ENCODE measurements around the gene PRICKLE2. TPM values are rescaled to one million over a fixed set of nuclear protein-coding genes. Genes with fewer than 3 reads are reported as not detected.

The PRICKLE2 gene
- polyA plus RNA-seq, 3 donors = not detected

DNA sequence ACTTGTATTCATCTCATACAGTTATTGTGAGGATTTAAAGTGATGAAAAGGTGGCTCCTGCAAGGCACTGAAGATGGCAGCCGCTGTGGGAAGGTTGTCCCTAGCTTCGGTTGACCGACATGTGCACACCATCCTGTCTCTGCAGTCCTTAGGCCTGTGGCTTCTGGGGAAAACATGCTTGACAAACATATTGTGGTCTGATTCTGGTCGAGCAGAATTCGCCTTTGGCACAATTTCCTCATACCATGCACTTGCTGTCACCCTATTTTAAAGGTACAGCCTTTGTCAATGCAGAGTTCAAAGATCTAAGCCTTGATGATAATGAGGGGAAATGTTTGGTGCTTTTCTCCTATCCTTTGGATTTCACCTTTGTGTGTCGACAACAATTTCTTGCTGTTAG is 50.9 kb downstream of the PRICKLE2 start:
- H3K4me3 Mint-ChIP-seq = no peak overlapping the region
- intact Hi-C loops (cut with micrococcal nuclease) = no loop called here
- Histone ChIP-seq H3K27ac (ENCODE audit: low read depth in 1 of 2, low read length in 2 of 2) (no peak overlapping the region), H2AFZ (ENCODE audit: insufficient read depth, low read depth, low read length, poor library complexity, severe bottlenecking) (no peak overlapping the region), H3K4me3 (replicated peaks in 1 of 3; ENCODE audit: low read depth in 2 of 3, low read length in 3 of 3) (no peak overlapping the region), H4K20me1 (ENCODE audit: insufficient read depth, low read length) (no peaks in the 10 kb centered on the region), H3K79me2 (ENCODE audit: insufficient read depth, low read length) (no peaks in the 10 kb centered on the region), H3K4me1 (ENCODE audit: control insufficient read depth in 1 of 2, insufficient read depth in 2 of 2, low read length in 2 of 2) (no peaks in the 10 kb centered on the region), H3K9ac (ENCODE audit: insufficient read depth, low read length, poor library complexity, severe bottlenecking) (no peak overlapping the region), H3K9me3 (replicated peaks in 1 of 2; ENCODE audit: control insufficient read depth in 1 of 2, insufficient read depth in 1 of 2, low read length in 2 of 2) (peaks cover 0 to 5% of the 10 kb centered on the region in 2 donors), H3K4me2 (replicated peaks; ENCODE audit: extremely low read depth, low read length, poor library complexity, severe bottlenecking) (no peak overlapping the region), H3K36me3 (replicated peaks in 1 of 2; ENCODE audit: control insufficient read depth in 1 of 2, insufficient read depth in 2 of 2, low read length in 2 of 2) (no peaks in the 10 kb centered on the region), H3K27me3 (ENCODE audit: control insufficient read depth in 2 of 2, insufficient read depth in 2 of 2, low read length in 2 of 2) (no peaks in the 10 kb centered on the region)
- no peak for DNase-seq
- no peaks in the 10 kb centered on the region for H3K4me1 Mint-ChIP-seq
- no peak overlapping the region for H3K27ac Mint-ChIP-seq
- H3K9me3 Mint-ChIP-seq = peaks cover 0 to 6% (median 2%) of the 10 kb centered on the region in 7 donors
- TF ChIP-seq, protein P1, sequence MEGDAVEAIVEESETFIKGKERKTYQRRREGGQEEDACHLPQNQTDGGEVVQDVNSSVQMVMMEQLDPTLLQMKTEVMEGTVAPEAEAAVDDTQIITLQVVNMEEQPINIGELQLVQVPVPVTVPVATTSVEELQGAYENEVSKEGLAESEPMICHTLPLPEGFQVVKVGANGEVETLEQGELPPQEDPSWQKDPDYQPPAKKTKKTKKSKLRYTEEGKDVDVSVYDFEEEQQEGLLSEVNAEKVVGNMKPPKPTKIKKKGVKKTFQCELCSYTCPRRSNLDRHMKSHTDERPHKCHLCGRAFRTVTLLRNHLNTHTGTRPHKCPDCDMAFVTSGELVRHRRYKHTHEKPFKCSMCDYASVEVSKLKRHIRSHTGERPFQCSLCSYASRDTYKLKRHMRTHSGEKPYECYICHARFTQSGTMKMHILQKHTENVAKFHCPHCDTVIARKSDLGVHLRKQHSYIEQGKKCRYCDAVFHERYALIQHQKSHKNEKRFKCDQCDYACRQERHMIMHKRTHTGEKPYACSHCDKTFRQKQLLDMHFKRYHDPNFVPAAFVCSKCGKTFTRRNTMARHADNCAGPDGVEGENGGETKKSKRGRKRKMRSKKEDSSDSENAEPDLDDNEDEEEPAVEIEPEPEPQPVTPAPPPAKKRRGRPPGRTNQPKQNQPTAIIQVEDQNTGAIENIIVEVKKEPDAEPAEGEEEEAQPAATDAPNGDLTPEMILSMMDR (IDR thresholded peaks at IDR 0.05) = no peak
- H3K27me3 Mint-ChIP-seq (ENCODE audit: low read depth in 3 of 3) = no peaks in the 10 kb centered on the region
- no peaks in the 10 kb centered on the region for H3K36me3 Mint-ChIP-seq
- WGBS (ENCODE audit: insufficient coverage) = 100% methylated on average over 3 of the region's 6 CpGs

DNA sequence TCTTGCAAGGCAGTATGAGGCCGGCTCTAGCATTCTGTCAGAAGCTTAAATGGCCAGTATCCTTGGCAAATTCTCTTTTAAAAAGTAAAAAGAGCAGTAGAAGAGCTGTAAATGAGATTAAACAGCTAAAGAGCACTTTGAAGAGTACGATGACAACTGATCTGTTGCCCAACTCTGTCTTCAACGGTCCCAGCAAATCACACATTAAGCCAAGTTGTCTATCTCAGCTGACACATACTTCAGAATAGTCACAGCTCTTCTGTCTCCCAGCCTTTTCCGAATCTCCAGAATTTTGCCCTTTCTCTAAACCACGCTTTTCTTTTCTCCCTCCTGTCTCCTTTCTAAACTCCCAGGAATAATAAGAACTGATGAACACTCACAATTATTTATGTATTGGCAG is 51.7 kb downstream of the PRICKLE2 start:
- H2AFZ ChIP-seq (ENCODE audit: insufficient read depth, low read depth, low read length, poor library complexity, severe bottlenecking) = no peak overlapping the region
- H3K9me3 ChIP-seq (replicated peaks in 1 of 2; ENCODE audit: control insufficient read depth in 1 of 2, insufficient read depth in 1 of 2, low read length in 2 of 2) = peaks cover 0 to 5% of the 10 kb centered on the region in 2 donors
- intact Hi-C loops (cut with micrococcal nuclease) = no loop called here
- no peaks in the 10 kb centered on the region for H3K4me1 ChIP-seq (ENCODE audit: control insufficient read depth in 1 of 2, insufficient read depth in 2 of 2, low read length in 2 of 2)
- Mint-ChIP-seq H3K4me3 (no peak overlapping the region), H3K27me3 (ENCODE audit: low read depth in 3 of 3) (no peaks in the 10 kb centered on the region), H3K9me3 (peaks cover 0 to 6% (median 2%) of the 10 kb centered on the region in 7 donors), H3K36me3 (no peaks in the 10 kb centered on the region), H3K27ac (no peak overlapping the region), H3K4me1 (no peaks in the 10 kb centered on the region)
- H4K20me1 ChIP-seq (ENCODE audit: insufficient read depth, low read length) = no peaks in the 10 kb centered on the region
- no peak overlapping the region for H3K4me3 ChIP-seq (replicated peaks in 1 of 3; ENCODE audit: low read depth in 2 of 3, low read length in 3 of 3)
- WGBS (ENCODE audit: insufficient coverage) = 100% methylated on average over 3 of the region's 5 CpGs
- no peak overlapping the region for H3K4me2 ChIP-seq (replicated peaks; ENCODE audit: extremely low read depth, low read length, poor library complexity, severe bottlenecking)
- no peaks in the 10 kb centered on the region for H3K36me3 ChIP-seq (replicated peaks in 1 of 2; ENCODE audit: control insufficient read depth in 1 of 2, insufficient read depth in 2 of 2, low read length in 2 of 2)
- TF ChIP-seq, protein P1 (IDR thresholded peaks at IDR 0.05) = no peak
- no peaks in the 10 kb centered on the region for H3K79me2 ChIP-seq (ENCODE audit: insufficient read depth, low read length)
- no peak for DNase-seq
- no peaks in the 10 kb centered on the region for H3K27me3 ChIP-seq (ENCODE audit: control insufficient read depth in 2 of 2, insufficient read depth in 2 of 2, low read length in 2 of 2)
- H3K9ac ChIP-seq (ENCODE audit: insufficient read depth, low read length, poor library complexity, severe bottlenecking) = no peak overlapping the region
- H3K27ac ChIP-seq (ENCODE audit: low read depth in 1 of 2, low read length in 2 of 2) = no peak overlapping the region

Data from CD14-positive monocyte (primary cell).